ENCODE data around the gene CAD.

- TF ChIP-seq CTCF (IDR thresholded peaks at IDR 0.05) (no peak), POLR2A (IDR thresholded peaks at IDR 0.05) (no peak), EP300 (IDR thresholded peaks at IDR 0.05) (no peak)
Observed at GRCh38 chr2:27238976-27239375, 21.8 kb downstream of the CAD start.

Measured in ovary (tissue), 3 donors.